ENCODE results near the gene PANK2.

DNA sequence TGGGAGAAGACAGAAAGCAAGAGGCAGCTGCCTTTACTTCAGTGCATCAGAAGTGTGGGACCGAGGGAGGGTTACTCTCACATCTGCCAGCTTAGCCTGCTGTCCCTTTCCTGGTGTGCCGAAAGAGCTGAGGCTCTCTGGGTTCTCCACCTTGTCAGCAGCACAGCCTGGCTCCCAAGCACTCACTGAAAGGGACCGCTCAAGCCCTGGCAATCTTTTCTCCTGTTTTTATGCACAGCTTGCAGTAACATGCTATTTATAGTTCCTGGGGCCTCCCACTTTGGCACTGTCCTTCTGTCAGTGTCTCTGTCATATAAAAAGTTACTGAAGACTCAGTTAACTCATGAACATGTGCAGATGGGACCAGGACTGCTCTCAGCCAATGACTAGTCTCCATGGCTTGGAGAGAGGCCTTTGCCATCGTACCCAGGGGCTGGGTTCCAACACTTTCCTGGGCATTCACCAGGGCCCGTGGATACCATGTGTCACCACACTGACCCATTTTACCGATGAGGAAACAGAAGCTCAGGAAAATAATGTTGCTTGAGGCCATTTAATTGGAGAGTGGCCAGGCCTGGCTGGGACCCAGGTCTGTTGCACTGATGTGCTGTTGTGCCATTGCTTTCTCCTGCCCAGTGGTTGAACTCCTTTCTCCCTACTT, 46.2 kb downstream of the PANK2 start:
- TF ChIP-seq YY1 (IDR thresholded peaks at IDR 0.05; ENCODE audit: low read depth, low read length) = no peak
- TF ChIP-seq, protein P1, sequence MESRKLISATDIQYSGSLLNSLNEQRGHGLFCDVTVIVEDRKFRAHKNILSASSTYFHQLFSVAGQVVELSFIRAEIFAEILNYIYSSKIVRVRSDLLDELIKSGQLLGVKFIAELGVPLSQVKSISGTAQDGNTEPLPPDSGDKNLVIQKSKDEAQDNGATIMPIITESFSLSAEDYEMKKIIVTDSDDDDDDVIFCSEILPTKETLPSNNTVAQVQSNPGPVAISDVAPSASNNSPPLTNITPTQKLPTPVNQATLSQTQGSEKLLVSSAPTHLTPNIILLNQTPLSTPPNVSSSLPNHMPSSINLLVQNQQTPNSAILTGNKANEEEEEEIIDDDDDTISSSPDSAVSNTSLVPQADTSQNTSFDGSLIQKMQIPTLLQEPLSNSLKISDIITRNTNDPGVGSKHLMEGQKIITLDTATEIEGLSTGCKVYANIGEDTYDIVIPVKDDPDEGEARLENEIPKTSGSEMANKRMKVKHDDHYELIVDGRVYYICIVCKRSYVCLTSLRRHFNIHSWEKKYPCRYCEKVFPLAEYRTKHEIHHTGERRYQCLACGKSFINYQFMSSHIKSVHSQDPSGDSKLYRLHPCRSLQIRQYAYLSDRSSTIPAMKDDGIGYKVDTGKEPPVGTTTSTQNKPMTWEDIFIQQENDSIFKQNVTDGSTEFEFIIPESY (IDR thresholded peaks at IDR 0.05) = no peak
- TF ChIP-seq SMC3 (IDR thresholded peaks at IDR 0.05; ENCODE audit: borderline replicate concordance, low read length) = no peak
- TF ChIP-seq SPI1 (IDR thresholded peaks at IDR 0.05; ENCODE audit: borderline replicate concordance, insufficient read depth, low read depth, low read length) = no peak
- TF ChIP-seq, protein P2, sequence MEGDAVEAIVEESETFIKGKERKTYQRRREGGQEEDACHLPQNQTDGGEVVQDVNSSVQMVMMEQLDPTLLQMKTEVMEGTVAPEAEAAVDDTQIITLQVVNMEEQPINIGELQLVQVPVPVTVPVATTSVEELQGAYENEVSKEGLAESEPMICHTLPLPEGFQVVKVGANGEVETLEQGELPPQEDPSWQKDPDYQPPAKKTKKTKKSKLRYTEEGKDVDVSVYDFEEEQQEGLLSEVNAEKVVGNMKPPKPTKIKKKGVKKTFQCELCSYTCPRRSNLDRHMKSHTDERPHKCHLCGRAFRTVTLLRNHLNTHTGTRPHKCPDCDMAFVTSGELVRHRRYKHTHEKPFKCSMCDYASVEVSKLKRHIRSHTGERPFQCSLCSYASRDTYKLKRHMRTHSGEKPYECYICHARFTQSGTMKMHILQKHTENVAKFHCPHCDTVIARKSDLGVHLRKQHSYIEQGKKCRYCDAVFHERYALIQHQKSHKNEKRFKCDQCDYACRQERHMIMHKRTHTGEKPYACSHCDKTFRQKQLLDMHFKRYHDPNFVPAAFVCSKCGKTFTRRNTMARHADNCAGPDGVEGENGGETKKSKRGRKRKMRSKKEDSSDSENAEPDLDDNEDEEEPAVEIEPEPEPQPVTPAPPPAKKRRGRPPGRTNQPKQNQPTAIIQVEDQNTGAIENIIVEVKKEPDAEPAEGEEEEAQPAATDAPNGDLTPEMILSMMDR (IDR thresholded peaks at IDR 0.05 in 2 of 3, conservative IDR thresholded peaks at IDR 0.05 in 1 of 3; ENCODE audit: control insufficient read depth in 2 of 3, extremely low read depth in 1 of 3, insufficient read depth in 1 of 3, low read depth in 3 of 3, low read length in 3 of 3) = no peak
- TF ChIP-seq, protein P3, sequence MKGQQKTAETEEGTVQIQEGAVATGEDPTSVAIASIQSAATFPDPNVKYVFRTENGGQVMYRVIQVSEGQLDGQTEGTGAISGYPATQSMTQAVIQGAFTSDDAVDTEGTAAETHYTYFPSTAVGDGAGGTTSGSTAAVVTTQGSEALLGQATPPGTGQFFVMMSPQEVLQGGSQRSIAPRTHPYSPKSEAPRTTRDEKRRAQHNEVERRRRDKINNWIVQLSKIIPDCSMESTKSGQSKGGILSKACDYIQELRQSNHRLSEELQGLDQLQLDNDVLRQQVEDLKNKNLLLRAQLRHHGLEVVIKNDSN (IDR thresholded peaks at IDR 0.05; ENCODE audit: borderline replicate concordance, extremely low read length, insufficient read depth, low read depth, low read length) = no peak
- TF ChIP-seq ETV6 (conservative IDR thresholded peaks at IDR 0.05 in 1 of 2, IDR thresholded peaks at IDR 0.05 in 1 of 2; ENCODE audit: borderline replicate concordance in 1 of 2, low read depth in 1 of 2) = no peak

All from GM12878 (cell line).